PC-3 (cell line): Measurements from ENCODE around the gene NR1I2.

ENCODE experiments used
- CTCF ChIP-seq: fragments of 300-600 bp; sonication (generic); conservative IDR thresholded peaks from 2 replicates; pipeline ENCODE4 v1.5.1; 2017; ENCODE audit warnings: antibody characterized with exemption, low read depth, mild to moderate bottlenecking, low read length
- EZH2phosphoT487 ChIP-seq: fragments of 300-600 bp; sonication (generic); IDR thresholded peaks from 2 replicates; pipeline ENCODE4 v1.6.1; 2018; ENCODE audit warnings: mild to moderate bottlenecking, antibody characterized with exemption, low read length, borderline replicate concordance

- TF ChIP-seq CTCF (no peak), EZH2phosphoT487 (no peak)
Measured at GRCh38 chr3:119782460-119782859, 559 bp downstream of the NR1I2 start.
